ENCODE data around the gene NABP2. TPM values are rescaled to one million over a fixed set of nuclear protein-coding genes. Genes with fewer than 3 reads are reported as not detected.
A peak's percentile ranks its signal among the peaks of the same experiment; 100 is the strongest.

NABP2 gene
- total and polyA plus RNA-seq, 2 donors (not counting 1 experiment from before 2014, with no cell fraction given): 14.9 to 16.1 TPM

GRCh38 chr12:56257491-56258067 is 33.4 kb downstream of the NABP2 start:
- ChIA-PET POLR2A (interaction anchor here (1.0 to 2.3 kb wide), 6 partner anchors 9 to 379 kb away, joined by 3 to 12 read pairs (median 4); partner anchors contain the start of genes COQ10A, CS, RNF41 and ZC3H10), CTCF (interaction anchor here (0.6 to 5.8 kb wide), 29 partner anchors 9 to 283 kb away, joined by 3 to 40 read pairs (median 4); partner anchors contain the start of genes RNF41, SMARCC2, SPRYD4 and TIMELESS)
- H3K9ac ChIP-seq (ENCODE audit: low read length): peak overlapping the region; percentile 97
- intact Hi-C loops (cut with micrococcal nuclease): loop anchor here (1.0 to 5.0 kb wide), 8 partner anchors 10 to 207 kb away; partner anchors contain the start of genes CS, NABP2 and ZC3H10
- H3K4me2 ChIP-seq (replicated peaks; ENCODE audit: low read depth, low read length, poor library complexity, severe bottlenecking): peak overlapping the region; percentile 98
- H3K9me3 ChIP-seq (ENCODE audit: control extremely low read depth in 1 of 3, control insufficient read depth in 2 of 3, insufficient read depth in 1 of 3, low read length in 2 of 3): no peaks in the 10 kb centered on the region
- H3K27ac ChIP-seq (ENCODE audit: low read length in 2 of 2): peak overlapping the region in 1 of 2 donors; percentile 81
- Mint-ChIP-seq H3K27ac (peak overlapping the region; percentile 78), H3K4me3 (peak overlapping the region; percentile 83), H3K4me1 (peaks cover 18% of the 10 kb centered on the region), H3K9me3 (ENCODE audit: insufficient read depth) (no peaks in the 10 kb centered on the region), H3K27me3 (no peaks in the 10 kb centered on the region)
- no peak for TF ChIP-seq CTCF (IDR thresholded peaks at IDR 0.05)
- TF ChIP-seq EZH2 (IDR thresholded peaks at IDR 0.05; ENCODE audit: borderline replicate concordance, insufficient read depth, low read depth, low read length, poor library complexity, severe bottlenecking): no peak
- DNase-seq (no peak), ATAC-seq (ENCODE audit: low read depth) (no peak)
- H3K4me3 ChIP-seq (ENCODE audit: control extremely low read depth in 1 of 5, extremely low read depth in 1 of 5, insufficient read depth in 1 of 5, low read depth in 2 of 5, low read length in 4 of 5): peak overlapping the region; percentile 31 to 99 (median 73)
- peaks cover 2 to 37% of the 10 kb centered on the region in 2 experiments for H3K36me3 ChIP-seq (replicated peaks in 1 of 2; ENCODE audit: control extremely low read depth in 1 of 2, control insufficient read depth in 1 of 2, extremely low read depth in 1 of 2, insufficient read depth in 2 of 2, low read length in 1 of 2)
- peak overlapping the region; percentile 100 for H2AFZ ChIP-seq (ENCODE audit: insufficient read depth, low read depth, low read length, poor library complexity, severe bottlenecking)
- H3K79me2 ChIP-seq (ENCODE audit: control insufficient read depth, insufficient read depth, low read length): peaks cover 36% of the 10 kb centered on the region
- 0% methylated on average over 22 of the region's 27 CpGs for WGBS (ENCODE audit: insufficient coverage)
- peaks cover 16 to 21% of the 10 kb centered on the region in 2 donors for H3K4me1 ChIP-seq (ENCODE audit: control insufficient read depth in 2 of 2, insufficient read depth in 2 of 2, low read length in 2 of 2)
- H3K27me3 ChIP-seq (replicated peaks in 1 of 4; ENCODE audit: control extremely low read depth in 1 of 4, control insufficient read depth in 3 of 4, insufficient read depth in 4 of 4, low read length in 3 of 4): no peaks in the 10 kb centered on the region
- peaks cover 21% of the 10 kb centered on the region for H4K20me1 ChIP-seq (ENCODE audit: control insufficient read depth, insufficient read depth, low read length, poor library complexity, severe bottlenecking)

Measured in B cell (primary cell).